AG09319 (cell line): Measurements from ENCODE around the gene C19orf73.

Experiments used
- DNase-seq: peaks from one replicate; pipeline ENCODE4 v3.0.0-alpha.2; 2010; ENCODE audit warnings: low read depth; ENCODE audit errors: extremely low read depth
- TF ChIP-seq, protein P1 (sequence below): IDR thresholded peaks from 2 replicates; pipeline ENCODE4 v1.5.1; 2011; ENCODE audit warnings: low read depth, mild to moderate bottlenecking, inconsistent platforms, low read length, moderate library complexity

The C19orf73 gene, protein sequence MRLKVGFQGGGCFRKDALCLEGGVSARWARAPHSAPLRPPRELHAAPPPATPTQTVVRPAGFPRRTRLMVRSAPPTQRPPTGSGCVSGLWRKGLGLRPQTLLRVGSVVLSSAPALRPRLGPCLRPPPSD

GRCh38 chr19:49118565-49119410, at the start of gene C19orf73:
TSS of gene C19orf73 (minus strand) at chr19:49119143. CDS start at chr19:49119022, 121 bp downstream.
- peak; percentile 86 for DNase-seq

GRCh38 chr19:49168421-49168820, 49.5 kb upstream of the C19orf73 start:
- DNase-seq = no peak
- TF ChIP-seq, protein P1, sequence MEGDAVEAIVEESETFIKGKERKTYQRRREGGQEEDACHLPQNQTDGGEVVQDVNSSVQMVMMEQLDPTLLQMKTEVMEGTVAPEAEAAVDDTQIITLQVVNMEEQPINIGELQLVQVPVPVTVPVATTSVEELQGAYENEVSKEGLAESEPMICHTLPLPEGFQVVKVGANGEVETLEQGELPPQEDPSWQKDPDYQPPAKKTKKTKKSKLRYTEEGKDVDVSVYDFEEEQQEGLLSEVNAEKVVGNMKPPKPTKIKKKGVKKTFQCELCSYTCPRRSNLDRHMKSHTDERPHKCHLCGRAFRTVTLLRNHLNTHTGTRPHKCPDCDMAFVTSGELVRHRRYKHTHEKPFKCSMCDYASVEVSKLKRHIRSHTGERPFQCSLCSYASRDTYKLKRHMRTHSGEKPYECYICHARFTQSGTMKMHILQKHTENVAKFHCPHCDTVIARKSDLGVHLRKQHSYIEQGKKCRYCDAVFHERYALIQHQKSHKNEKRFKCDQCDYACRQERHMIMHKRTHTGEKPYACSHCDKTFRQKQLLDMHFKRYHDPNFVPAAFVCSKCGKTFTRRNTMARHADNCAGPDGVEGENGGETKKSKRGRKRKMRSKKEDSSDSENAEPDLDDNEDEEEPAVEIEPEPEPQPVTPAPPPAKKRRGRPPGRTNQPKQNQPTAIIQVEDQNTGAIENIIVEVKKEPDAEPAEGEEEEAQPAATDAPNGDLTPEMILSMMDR = no peak

More at GRCh38 chr19:49118565-49119410, at the start of gene C19orf73:
- TF ChIP-seq, protein P1 = no peak; the same call in 1 of the 2 replicates

GRCh38 chr19:49167857-49168409, 49.0 kb upstream of the C19orf73 start:
- TF ChIP-seq, protein P1 = no peak
- no peak for DNase-seq

DNA sequence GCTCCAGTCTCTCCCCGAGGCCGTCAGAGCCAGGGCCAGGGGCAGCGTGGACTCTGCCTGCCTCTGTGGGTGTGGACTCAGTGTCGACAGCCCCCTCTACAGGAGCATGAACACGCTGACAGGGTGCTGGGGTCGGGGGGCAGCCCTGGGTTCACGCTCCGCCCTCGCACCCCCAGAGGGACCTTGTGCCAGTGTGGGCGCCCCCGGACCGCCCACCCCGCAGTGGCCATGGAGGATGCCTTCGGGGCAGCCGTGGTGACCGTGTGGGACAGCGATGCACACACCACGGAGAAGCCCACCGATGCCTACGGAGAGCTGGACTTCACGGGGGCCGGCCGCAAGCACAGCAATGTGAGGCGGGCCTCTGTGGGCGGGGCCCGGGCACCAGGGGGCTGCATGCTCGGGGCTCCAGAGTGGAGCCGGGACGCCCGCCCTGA, 46.9 kb upstream of the C19orf73 start:
- DNase-seq = no peak
- TF ChIP-seq, protein P1 = no peak

DNA sequence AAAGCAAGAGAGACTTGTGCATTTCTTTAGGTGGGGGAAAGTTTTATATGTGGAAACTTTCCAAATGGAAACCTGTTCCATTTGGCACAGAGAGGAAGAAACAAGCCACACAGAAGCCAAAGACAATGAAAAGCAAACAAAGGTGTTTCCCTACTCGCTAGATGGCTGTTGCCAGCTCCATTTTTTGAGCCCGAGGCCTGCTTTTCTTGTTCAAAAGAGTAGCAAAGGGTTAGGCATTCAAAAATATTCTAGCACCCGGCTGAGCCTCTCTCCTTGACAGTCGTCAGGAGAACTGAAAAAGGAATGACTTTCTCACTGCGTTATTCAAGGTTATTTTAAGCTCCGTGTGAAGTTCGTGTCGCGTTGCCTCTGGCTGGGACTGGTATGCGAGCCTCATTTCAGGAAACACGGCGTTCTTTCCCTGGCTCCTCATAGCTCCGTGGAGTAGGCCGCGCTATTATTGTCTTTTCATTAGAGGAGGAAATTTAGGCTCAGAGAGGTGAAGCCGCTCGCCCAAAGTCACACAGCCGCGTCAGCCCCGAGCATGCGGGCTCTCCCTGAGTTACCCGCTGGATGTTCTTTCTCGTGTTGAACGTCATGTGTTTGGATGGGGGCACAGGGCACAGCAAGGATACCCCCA, 46.3 kb upstream of the C19orf73 start:
- no peak for DNase-seq
- TF ChIP-seq, protein P1 = no peak

DNA sequence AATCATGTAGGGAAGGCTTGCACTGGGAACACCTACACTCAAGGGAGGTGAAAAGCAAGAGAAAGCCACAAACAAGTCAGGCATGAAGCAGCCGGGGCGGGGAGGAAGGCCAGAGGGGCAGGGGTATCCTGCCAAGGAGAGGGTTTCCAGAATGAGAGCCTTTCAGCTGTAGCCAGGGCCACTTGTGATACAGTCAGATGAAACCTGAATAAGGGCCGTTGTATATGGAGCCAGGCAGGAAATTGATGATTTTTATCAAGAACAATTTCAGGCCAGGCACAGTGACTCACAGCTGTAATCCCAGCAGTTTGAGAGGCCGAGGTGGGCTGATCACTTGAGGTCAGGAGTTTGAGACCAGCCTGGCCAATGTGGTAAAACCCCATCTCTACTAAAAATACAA, 43.0 kb upstream of the C19orf73 start:
- no peak for DNase-seq
- TF ChIP-seq, protein P1 = no peak
